CD4-positive, alpha-beta T cell treated with Interleukin-6 at 100 ng/mL for 8 hours (primary cell): Measurements from ENCODE around the gene FKBP4.

Experiments used
- DNase-seq: peaks from one replicate; pipeline ENCODE4 v3.0.0-alpha.2; 2020; ENCODE audit warnings: mixed read lengths, low spot score

Gene FKBP4

DNA sequence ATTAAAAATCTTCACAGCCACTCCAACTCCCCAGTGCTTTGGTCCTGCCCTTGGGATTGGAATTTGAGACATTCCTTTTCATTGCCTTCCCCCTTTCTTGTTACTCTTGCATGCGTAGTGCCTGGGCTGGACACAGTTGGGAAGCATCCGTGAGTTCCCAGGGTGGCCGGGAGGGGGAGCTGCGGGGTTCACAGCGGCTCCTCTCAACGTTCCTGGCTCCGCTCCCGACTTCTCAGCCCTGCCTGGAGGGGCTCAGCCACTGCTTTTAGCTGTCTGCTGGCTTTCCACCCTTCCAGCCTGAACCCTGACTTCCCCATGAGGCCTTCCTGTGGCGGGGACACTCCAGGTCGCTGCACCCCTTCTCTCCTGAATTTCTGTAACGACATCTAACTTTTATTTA, 58.9 kb downstream of the FKBP4 start:
- peak; percentile 32 for DNase-seq
